ENCODE measurements around the gene APPBP2.

The APPBP2 gene, protein sequence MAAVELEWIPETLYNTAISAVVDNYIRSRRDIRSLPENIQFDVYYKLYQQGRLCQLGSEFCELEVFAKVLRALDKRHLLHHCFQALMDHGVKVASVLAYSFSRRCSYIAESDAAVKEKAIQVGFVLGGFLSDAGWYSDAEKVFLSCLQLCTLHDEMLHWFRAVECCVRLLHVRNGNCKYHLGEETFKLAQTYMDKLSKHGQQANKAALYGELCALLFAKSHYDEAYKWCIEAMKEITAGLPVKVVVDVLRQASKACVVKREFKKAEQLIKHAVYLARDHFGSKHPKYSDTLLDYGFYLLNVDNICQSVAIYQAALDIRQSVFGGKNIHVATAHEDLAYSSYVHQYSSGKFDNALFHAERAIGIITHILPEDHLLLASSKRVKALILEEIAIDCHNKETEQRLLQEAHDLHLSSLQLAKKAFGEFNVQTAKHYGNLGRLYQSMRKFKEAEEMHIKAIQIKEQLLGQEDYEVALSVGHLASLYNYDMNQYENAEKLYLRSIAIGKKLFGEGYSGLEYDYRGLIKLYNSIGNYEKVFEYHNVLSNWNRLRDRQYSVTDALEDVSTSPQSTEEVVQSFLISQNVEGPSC

DNA sequence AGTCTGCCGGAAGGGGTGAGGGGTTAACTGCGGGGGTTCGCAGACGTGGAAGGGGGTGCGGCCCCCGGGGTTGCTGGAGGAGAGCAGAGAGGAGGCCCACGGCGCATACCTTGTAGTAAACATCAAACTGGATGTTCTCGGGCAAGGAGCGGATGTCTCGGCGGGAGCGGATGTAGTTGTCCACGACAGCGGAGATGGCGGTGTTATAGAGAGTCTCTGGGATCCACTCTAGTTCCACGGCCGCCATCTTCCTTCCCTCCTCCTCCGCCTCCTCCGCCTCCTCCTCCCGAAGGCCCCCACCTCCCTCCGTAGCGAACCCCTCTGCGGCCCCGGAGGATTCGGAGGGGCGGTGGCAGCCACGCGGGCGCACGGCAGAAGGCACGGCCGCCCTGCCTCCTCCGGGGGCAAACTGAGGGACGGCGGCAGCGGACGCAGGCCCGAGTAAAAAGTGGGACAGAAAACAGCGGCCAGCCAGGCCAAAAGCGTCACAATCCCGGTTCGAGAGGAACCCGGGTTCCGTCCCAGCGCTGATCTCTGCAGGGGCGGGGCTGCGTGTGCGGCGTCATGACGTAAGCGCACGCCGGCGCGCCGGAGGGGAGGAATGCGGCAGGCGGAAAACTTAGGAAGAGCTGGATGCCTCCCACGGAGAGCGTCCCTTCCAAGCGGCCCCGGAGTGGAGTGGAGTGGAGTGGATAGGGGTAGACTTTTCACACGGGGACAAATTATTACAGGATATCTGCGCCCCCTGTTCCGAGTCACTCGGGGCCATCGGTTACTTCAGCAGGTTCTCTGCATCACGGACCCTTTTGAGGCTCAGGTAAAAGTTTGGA, at the start of gene APPBP2:
APPBP2 (minus strand) TSS at position 558 of the 830 bp plus-strand sequence; CDS start at position 247, 311 bp downstream.
- Histone ChIP-seq H2AFZ (ENCODE audit: low read depth, low read length) (peak within 1 kb of the TSS; percentile 93), H4K20me1 (ENCODE audit: insufficient read depth, low read length) (peaks cover 28% of the 10 kb centered on the region), H3K36me3 (replicated peaks; ENCODE audit: low read depth, low read length) (peaks cover 5% of the 10 kb centered on the region), H3K27me3 (ENCODE audit: low read depth, low read length) (peaks cover 10% of the 10 kb centered on the region; the same call in 1 of the 2 replicates), H3K9me3 (ENCODE audit: insufficient read depth, low read length) (no peaks in the 10 kb centered on the region), H3K4me3 (ENCODE audit: low read length) (peak within 1 kb of the TSS; percentile 93), H3K4me1 (ENCODE audit: low read length) (peaks cover 18% of the 10 kb centered on the region), H3K27ac (ENCODE audit: low read length) (peak within 1 kb of the TSS; percentile 79), H3K9ac (ENCODE audit: low read length) (peak within 1 kb of the TSS; percentile 93), H3K4me2 (ENCODE audit: low read length) (peak within 1 kb of the TSS; percentile 93), H3K79me2 (ENCODE audit: low read length) (peaks cover 52% of the 10 kb centered on the region)
- TF ChIP-seq CTCF (IDR thresholded peaks at IDR 0.05; ENCODE audit: low read depth, low read length) (no peak), EZH2phosphoT487 (IDR thresholded peaks at IDR 0.05; ENCODE audit: low read depth) (no peak)

DNA sequence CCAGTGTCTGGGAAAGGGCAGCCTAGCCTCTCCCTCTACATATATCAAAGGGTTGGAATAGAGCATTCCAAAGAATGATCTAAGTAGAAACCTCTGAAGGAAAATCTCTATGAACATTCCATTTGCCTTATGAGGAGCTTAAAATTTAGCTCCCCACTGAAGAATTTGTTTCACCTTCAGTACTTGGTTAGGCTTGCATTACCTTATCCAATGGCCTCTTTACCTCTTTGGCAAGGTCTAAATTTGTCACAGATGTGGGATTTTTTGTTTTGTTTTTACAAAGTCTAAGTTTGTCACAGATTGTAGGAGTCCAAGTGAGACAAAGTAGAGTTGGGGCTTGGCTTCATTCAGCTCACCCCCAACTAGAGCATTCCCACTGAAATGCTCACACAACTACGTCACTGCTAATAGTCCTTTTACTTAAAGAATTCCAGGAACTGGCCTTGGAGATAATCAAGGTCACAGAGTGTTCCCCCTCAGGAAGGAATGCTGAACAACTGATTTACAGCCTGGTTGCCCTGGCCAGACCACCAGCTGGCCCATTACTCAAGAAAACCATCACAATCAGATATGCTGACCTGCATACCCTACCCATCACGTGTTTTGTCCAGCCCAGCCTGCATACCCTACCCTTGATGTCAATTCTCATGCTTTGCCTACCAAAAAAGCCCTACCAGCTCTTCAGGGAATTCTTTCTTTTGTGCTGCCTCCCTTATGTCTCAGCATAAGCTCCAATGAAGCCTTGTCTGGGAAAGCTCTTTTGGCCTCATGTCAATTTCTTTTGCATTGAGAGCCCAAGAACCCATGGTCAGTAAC, 47.4 kb upstream of the APPBP2 start:
- H2AFZ ChIP-seq (ENCODE audit: low read depth, low read length): no peak overlapping the region
- no peaks in the 10 kb centered on the region for H3K36me3 ChIP-seq (replicated peaks; ENCODE audit: low read depth, low read length)
- no peaks in the 10 kb centered on the region for H3K9me3 ChIP-seq (ENCODE audit: insufficient read depth, low read length)
- no peaks in the 10 kb centered on the region for H4K20me1 ChIP-seq (ENCODE audit: insufficient read depth, low read length)
- no peaks in the 10 kb centered on the region for H3K79me2 ChIP-seq (ENCODE audit: low read length)
- peaks cover 8% of the 10 kb centered on the region; the same call in 1 of the 2 replicates for H3K4me1 ChIP-seq (ENCODE audit: low read length)
- no peak overlapping the region for H3K4me3 ChIP-seq (ENCODE audit: low read length)
- H3K27me3 ChIP-seq (ENCODE audit: low read depth, low read length): no peaks in the 10 kb centered on the region
- no peak overlapping the region for H3K4me2 ChIP-seq (ENCODE audit: low read length)
- TF ChIP-seq EZH2phosphoT487 (IDR thresholded peaks at IDR 0.05; ENCODE audit: low read depth) (no peak), CTCF (IDR thresholded peaks at IDR 0.05; ENCODE audit: low read depth, low read length) (no peak)
- H3K27ac ChIP-seq (ENCODE audit: low read length): no peak overlapping the region
- no peak overlapping the region for H3K9ac ChIP-seq (ENCODE audit: low read length)

GRCh38 chr17:60565233-60565632, 39.2 kb upstream of the APPBP2 start:
- no peaks in the 10 kb centered on the region for H3K79me2 ChIP-seq (ENCODE audit: low read length)
- H3K9ac ChIP-seq (ENCODE audit: low read length): no peak overlapping the region
- no peaks in the 10 kb centered on the region for H3K36me3 ChIP-seq (replicated peaks; ENCODE audit: low read depth, low read length)
- H3K27ac ChIP-seq (ENCODE audit: low read length): no peak overlapping the region
- no peak overlapping the region for H3K4me2 ChIP-seq (ENCODE audit: low read length)
- no peak for TF ChIP-seq EZH2phosphoT487 (IDR thresholded peaks at IDR 0.05; ENCODE audit: low read depth)
- no peak for TF ChIP-seq CTCF (IDR thresholded peaks at IDR 0.05; ENCODE audit: low read depth, low read length)
- peaks cover 3% of the 10 kb centered on the region; the same call in 1 of the 2 replicates for H3K4me1 ChIP-seq (ENCODE audit: low read length)
- no peaks in the 10 kb centered on the region for H3K27me3 ChIP-seq (ENCODE audit: low read depth, low read length)
- no peak overlapping the region for H2AFZ ChIP-seq (ENCODE audit: low read depth, low read length)
- H3K4me3 ChIP-seq (ENCODE audit: low read length): no peak overlapping the region
- H4K20me1 ChIP-seq (ENCODE audit: insufficient read depth, low read length): no peaks in the 10 kb centered on the region
- H3K9me3 ChIP-seq (ENCODE audit: insufficient read depth, low read length): no peaks in the 10 kb centered on the region
